PC-9 (cell line): Measurements from ENCODE around the gene TRIB2.

ENCODE experiments used
- EZH2 ChIP-seq: fragments of 200-600 bp; sonication (generic); IDR thresholded peaks from 2 replicates; pipeline ENCODE4 v1.8.0; 2017; ENCODE audit warnings: antibody characterized with exemption, low read depth
- TF ChIP-seq, protein P1 (sequence below): fragments of 200-600 bp; sonication (generic); conservative IDR thresholded peaks from 2 replicates; pipeline ENCODE4 v1.6.1; 2017; ENCODE audit warnings: mixed run types, antibody characterized with exemption, mild to moderate bottlenecking, moderate library complexity

DNA sequence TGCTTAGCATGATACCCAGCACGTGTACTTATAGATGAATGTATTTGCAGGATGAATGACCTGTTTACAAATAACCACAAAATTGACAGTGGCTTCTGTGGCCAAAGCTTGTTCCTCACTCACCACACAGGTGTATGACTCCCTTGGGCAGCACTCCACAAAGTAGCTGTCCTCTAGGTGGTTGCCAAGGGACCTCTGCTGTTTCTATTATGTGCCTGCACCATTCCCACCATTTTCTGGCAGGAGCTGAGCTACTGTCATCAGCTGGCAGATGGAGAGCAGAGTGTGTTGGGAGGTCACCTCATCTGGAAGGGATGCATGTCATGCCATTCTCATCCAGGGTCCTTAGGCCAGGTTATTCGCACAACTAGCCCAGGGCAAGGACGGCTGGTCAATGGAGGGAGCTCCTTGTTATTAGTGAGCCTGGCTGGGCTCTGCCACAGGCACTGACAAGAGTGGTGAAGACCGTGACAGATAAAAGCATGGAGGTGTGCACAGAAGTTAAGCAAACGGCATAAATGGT, 37.1 kb upstream of the TRIB2 start:
- TF ChIP-seq EZH2: no peak
- TF ChIP-seq, protein P1, sequence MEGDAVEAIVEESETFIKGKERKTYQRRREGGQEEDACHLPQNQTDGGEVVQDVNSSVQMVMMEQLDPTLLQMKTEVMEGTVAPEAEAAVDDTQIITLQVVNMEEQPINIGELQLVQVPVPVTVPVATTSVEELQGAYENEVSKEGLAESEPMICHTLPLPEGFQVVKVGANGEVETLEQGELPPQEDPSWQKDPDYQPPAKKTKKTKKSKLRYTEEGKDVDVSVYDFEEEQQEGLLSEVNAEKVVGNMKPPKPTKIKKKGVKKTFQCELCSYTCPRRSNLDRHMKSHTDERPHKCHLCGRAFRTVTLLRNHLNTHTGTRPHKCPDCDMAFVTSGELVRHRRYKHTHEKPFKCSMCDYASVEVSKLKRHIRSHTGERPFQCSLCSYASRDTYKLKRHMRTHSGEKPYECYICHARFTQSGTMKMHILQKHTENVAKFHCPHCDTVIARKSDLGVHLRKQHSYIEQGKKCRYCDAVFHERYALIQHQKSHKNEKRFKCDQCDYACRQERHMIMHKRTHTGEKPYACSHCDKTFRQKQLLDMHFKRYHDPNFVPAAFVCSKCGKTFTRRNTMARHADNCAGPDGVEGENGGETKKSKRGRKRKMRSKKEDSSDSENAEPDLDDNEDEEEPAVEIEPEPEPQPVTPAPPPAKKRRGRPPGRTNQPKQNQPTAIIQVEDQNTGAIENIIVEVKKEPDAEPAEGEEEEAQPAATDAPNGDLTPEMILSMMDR: no peak
